GM12875 (cell line): ENCODE results near the gene ELP1.
"Not testable (repeated sequence)": the region's sequence is repeated elsewhere in the genome, so short reads cannot be mapped to it uniquely, and the experiment has no call there.

Experiments
- H3K4me3 ChIP-seq: one replicate; pipeline ENCODE4 v1.5.1; 2011; ENCODE audit warnings: low read depth, low read length, control low read depth
- TF ChIP-seq, protein P1 (sequence below): IDR thresholded peaks from 2 replicates; pipeline ENCODE4 v1.5.1; 2011; ENCODE audit warnings: low read depth, mild to moderate bottlenecking, control low read depth, inconsistent platforms, low read length, moderate library complexity, borderline replicate concordance; ENCODE audit not compliant: insufficient read depth

The ELP1 gene

DNA sequence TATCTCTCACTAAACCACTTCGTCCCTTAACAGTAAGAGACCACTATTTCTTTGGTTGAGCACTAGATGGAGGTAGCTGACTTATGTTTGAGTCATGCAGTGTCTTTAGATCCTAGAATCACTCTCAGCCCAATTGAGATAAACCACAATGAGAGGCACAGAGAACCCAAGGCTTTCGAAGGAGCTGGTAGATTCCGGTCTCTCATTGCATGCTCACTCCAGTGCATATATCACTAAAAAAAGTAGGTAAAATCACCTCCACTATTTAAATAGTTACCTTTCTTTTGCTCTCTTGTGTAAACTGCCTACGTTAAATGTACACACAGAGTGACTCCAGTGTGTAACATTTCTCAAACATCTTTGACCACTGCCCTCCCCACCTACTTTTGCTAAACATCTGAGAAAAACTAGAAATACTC, 44.3 kb downstream of the ELP1 start:
- TF ChIP-seq, protein P1, sequence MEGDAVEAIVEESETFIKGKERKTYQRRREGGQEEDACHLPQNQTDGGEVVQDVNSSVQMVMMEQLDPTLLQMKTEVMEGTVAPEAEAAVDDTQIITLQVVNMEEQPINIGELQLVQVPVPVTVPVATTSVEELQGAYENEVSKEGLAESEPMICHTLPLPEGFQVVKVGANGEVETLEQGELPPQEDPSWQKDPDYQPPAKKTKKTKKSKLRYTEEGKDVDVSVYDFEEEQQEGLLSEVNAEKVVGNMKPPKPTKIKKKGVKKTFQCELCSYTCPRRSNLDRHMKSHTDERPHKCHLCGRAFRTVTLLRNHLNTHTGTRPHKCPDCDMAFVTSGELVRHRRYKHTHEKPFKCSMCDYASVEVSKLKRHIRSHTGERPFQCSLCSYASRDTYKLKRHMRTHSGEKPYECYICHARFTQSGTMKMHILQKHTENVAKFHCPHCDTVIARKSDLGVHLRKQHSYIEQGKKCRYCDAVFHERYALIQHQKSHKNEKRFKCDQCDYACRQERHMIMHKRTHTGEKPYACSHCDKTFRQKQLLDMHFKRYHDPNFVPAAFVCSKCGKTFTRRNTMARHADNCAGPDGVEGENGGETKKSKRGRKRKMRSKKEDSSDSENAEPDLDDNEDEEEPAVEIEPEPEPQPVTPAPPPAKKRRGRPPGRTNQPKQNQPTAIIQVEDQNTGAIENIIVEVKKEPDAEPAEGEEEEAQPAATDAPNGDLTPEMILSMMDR, result no peak
- H3K4me3 ChIP-seq, result no peak overlapping the region

DNA sequence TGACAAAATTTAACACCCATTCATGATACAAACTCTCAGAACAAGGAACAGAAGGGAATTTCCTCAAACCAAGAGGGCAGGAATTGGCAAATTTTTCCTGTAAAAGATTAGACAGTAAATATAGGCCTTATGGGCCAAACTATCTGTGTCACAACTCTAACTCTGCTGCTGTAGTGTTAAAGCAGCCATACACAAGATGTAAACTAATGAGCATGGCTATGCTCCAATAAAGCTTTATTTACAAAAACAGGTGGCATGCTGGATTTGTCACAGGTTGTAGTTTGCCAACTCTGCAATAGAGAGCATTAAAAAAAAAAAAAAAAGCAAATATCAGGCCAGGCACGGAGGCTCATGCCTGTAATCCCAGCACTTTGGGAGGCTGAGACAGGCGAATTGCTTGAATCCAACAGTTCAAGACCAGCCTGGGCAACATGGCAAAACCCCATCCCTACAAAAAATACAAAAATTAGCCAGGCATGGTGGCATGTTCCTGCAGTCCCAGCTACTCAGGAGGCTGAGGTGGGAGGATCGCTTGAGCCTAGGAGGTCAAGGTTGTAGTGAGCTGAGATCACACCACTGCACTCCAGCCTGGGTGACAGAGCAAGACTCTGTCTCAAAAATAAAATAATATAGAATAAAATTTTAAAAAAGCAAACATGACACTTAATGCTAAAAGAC, 47.2 kb downstream of the ELP1 start:
- H3K4me3 ChIP-seq, result not testable (repeated sequence)

DNA sequence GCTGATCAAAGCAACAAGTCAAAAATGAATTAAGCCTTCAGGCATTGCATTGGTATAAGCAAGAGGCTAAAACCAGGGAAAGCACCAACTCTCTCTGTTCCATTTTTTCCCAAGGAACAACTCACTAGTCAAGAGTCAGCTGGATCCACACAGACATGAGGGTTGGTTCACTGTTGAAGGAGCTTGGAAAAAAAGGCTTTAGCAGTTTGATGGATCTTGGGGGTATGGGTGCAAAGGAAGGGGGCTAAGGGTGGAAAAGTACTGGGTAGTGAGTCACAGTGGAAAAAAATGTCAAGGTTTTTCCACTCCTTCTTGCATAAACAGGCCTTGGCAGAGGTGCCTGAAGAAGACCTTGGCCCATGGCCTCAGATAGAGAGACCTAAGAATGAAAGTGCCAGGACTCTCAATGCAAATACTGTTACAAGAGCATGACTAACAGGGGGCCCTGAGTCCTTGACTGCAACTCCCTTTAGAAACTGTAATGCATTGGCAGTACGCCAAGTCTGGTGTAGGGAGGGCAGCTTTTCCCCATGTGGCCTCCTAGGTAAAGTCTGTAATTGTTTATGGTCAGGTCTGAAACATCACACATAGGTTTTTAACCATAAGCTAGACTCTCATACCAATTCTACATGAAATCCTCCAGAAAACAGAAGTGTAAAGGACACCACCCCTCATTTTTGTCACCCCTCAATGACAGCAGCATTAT, 48.1 kb downstream of the ELP1 start:
- no peak overlapping the region for H3K4me3 ChIP-seq
- TF ChIP-seq, protein P1, result no peak

DNA sequence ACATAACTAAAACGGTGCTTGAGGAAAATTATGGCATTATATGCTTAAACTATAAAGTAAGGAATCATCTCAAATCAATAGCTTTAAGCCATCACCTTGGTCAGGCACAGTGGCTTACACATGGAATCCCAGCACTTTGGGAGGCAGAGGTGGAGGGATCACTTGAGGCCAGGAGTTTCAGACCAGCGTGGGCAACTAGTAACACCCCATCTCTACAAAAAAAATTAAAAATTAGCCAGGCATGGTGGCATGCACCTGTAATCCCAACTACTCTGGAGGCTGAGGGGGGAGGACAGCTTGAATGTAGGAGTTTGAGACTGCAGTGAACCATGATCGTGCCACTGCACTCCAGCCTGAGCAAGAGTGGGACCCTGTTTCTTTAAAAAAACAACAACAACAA, 49.2 kb downstream of the ELP1 start:
- H3K4me3 ChIP-seq, result no peak overlapping the region
- TF ChIP-seq, protein P1, result no peak

DNA sequence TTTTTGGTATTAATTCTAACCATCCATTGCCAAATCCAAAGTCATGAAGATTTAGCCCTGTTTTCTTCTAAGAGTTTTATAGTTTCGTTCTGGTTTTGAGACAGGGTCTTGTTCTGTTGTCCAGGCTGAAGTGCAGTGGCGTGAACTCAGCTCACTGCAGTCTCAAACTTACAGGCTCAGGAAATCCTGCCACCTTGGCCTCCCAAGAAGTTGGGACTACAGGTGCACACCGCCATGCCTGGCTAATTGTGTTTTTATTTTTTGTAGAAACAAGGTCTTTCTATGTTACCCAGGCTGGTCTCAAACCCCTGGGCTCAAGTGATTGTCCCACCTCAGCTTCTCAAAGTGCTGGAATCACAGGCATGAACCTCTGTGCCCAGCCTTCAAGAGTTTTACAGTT, 50.8 kb downstream of the ELP1 start:
- TF ChIP-seq, protein P1, result no peak
- H3K4me3 ChIP-seq, result no peak overlapping the region

DNA sequence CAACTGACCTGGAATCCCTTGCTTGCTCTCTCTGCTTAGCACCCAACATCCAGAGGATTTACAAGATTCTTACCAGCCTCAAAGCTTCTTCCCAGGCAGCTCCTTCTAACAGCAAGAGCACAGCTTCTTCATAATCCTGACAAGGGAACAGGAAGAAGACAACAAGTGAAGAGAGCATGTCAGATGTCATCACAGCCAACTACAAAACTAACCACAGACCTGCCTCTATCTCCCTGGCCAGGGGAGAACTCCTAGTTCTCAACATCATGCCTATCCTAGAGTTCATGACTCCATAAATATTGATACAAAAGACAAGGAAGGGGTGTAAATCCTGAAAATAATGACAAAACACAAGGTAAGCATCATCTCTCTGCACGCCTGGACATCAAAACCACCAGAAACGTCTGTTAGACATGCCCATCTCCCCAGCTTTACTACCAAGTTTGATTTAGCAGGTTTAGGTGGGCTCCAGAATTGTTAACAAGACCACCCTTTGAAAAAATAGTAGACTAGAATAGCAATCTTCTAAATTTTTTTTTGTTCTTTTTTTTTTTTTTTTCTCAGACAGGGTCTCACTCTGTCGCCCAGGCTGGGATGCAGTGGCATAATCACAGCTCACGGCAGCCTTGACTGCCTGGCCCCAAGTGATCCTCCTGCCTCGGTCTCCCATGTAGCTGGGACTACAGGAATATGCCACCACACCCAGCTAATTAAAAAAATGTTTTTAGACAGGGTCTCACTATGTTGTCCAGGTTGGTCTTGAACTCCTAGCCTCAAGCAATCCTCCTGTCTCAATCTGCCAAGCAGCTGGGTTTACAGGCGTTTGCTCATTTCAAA, 51.7 kb downstream of the ELP1 start:
- TF ChIP-seq, protein P1, result no peak
- no peak overlapping the region for H3K4me3 ChIP-seq

DNA sequence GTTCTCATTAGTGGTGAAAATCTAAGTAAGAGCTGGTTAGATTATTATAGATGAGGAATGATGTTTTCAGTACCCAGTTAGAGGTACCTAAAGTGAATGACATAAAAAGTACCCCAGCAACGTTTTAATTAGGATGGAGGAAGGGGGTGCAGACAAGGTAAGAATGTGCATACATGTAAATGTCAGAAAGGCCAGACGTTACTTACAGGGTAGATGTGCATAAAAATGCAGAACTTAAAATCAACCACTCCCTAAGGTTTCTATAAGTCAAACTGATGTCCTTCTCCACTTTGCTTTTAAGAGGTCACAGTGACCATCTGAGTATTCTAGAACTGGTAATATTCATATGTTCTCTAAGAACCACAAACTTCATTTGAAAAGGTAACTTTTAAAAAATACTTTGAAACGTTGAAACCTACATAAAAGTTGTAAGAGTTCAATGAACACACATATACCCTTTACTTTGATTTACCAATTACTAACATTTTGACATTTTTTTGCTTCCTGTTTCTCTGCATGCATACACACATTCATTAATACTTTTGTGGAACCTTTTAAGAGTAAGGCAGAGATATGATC, 53.1 kb downstream of the ELP1 start:
- TF ChIP-seq, protein P1, result no peak

More for the DNA sequence above, 53.1 kb downstream of the ELP1 start:
- H3K4me3 ChIP-seq, result no peak overlapping the region
